K562 (cell line): ENCODE results near the gene CELSR1. TPM values are rescaled to one million over a fixed set of nuclear protein-coding genes. Genes with fewer than 3 reads are reported as not detected.

Experiments
- ATAC-seq: fragments of 200-7000 bp; cut with Tn5 transposase; 3 replicates; pipeline ENCODE4 v1.9.1; 2020; ENCODE audit warnings: moderate library complexity
- BruUV-seq: library from RNA; stranded (reverse); fragments of 400-500 nt; replicated peaks from 2 replicates; lab custom pipeline; 2021; lab: Mats Ljungman, UMichigan
- CTCF ChIA-PET: fragments of 300-600 bp; formaldehyde crosslinking; extraction: SDS; loops from one replicate; lab custom pipeline; 2021; ENCODE audit warnings: low intra/inter-chr PET ratio; lab: Yijun Ruan, JAX
- POLR2A ChIA-PET: fragments of 300-600, 350-650 bp; sonication (Branson Sonifier 250); formaldehyde crosslinking; extraction: SDS; loops from one replicate; lab custom pipeline; 2021; ENCODE audit warnings: antibody characterized with exemption, inconsistent platforms; lab: Yijun Ruan, JAX
- DNase-seq, 4 experiments: peaks; one replicate each; pipeline versions ENCODE4 v3.0.0 to v3.0.0-alpha.2; 2011 to 2018; ENCODE audit warnings: low spot score in 3 of 4, mixed read lengths in 3 of 4; ENCODE audit errors: extremely low read depth in 1 of 4
- FAIRE-seq: peaks from 2 replicates; lab custom pipeline; 2011; peaks lifted over from hg19 to GRCh38; lab: Jason Lieb, UNC
- H2AFZ ChIP-seq: 2 replicates; pipeline ENCODE4 v1.6.0; 2011; ENCODE audit warnings: low read depth, low read length, control low read depth, inconsistent platforms
- H3K27ac ChIP-seq: fragments of 200-600 bp; 3 replicates; pipeline ENCODE4 v1.8.0; 2011; ENCODE audit warnings: low read depth, mild to moderate bottlenecking, control low read depth, inconsistent platforms, low read length, moderate library complexity, mixed read lengths; ENCODE audit errors: extremely low read depth
- H3K27me3 ChIP-seq, 2 experiments: fragments of 300-600 bp in 1 of 2; 2 replicates in 1 of 2; 3 replicates in 1 of 2; pipeline versions ENCODE4 v1.6.0 to v1.8.0; 2011; ENCODE audit warnings: inconsistent platforms in 2 of 2, low read length in 2 of 2, mild to moderate bottlenecking in 1 of 2, mixed read lengths in 1 of 2, moderate library complexity in 1 of 2; ENCODE audit not compliant: control insufficient read depth in 2 of 2, insufficient read depth in 2 of 2
- H3K36me3 ChIP-seq: fragments of 300-600 bp; 3 replicates; pipeline ENCODE4 v1.8.0; 2011; ENCODE audit warnings: mild to moderate bottlenecking, low read length, inconsistent platforms; ENCODE audit not compliant: control insufficient read depth, insufficient read depth
- H3K4me1 ChIP-seq, 2 experiments: fragments of 200-600 bp in 1 of 2; replicated peaks in 1 of 2; 2 replicates in 1 of 2; 3 replicates in 1 of 2; pipeline versions ENCODE4 v1.5.1 to v1.8.0; 2011; ENCODE audit warnings: inconsistent platforms in 2 of 2, low read length in 2 of 2, mild to moderate bottlenecking in 1 of 2, mixed read lengths in 1 of 2, moderate library complexity in 1 of 2; ENCODE audit not compliant: control insufficient read depth in 2 of 2, insufficient read depth in 2 of 2
- H3K4me2 ChIP-seq: 2 replicates; pipeline ENCODE4 v1.6.1; 2011; ENCODE audit warnings: low read length, control low read depth, inconsistent platforms, mixed read lengths; ENCODE audit not compliant: insufficient read depth
- H3K4me3 ChIP-seq: fragments of 200-600 bp; sonication (generic), shearing (Covaris generic); 2 replicates; pipeline ENCODE4 v1.5.1; 2016; ENCODE audit warnings: control low read depth, inconsistent platforms
- H3K79me2 ChIP-seq: fragments of 200-600 bp; 3 replicates; pipeline ENCODE4 v1.8.0; 2011; ENCODE audit warnings: low read length, inconsistent platforms; ENCODE audit not compliant: control insufficient read depth, insufficient read depth
- H3K9ac ChIP-seq, 2 experiments: 2 replicates each; pipeline versions ENCODE4 v1.6.0 to v1.6.1; 2011; ENCODE audit warnings: low read depth in 2 of 2, low read length in 2 of 2, control low read depth in 1 of 2, inconsistent platforms in 1 of 2, mild to moderate bottlenecking in 1 of 2, mixed read lengths in 1 of 2; ENCODE audit not compliant: insufficient read depth in 1 of 2
- H3K9me1 ChIP-seq: one replicate; pipeline ENCODE4 v1.6.0; 2011; ENCODE audit warnings: inconsistent platforms, mild to moderate bottlenecking, low read length, moderate library complexity; ENCODE audit not compliant: control insufficient read depth, insufficient read depth
- H3K9me3 ChIP-seq: replicated peaks from 2 replicates; pipeline ENCODE4 v1.5.1; 2011; ENCODE audit warnings: low read depth, low read length, inconsistent platforms; ENCODE audit not compliant: control insufficient read depth, insufficient read depth
- H4K20me1 ChIP-seq: replicated peaks from 2 replicates; pipeline ENCODE4 v1.6.1; 2011; ENCODE audit warnings: low read length, inconsistent platforms, mixed read lengths; ENCODE audit not compliant: control insufficient read depth, insufficient read depth
- FOXK2 ChIP-seq, 2 experiments: fragments of 450-650 bp; IDR thresholded peaks in 1 of 2; conservative IDR thresholded peaks in 1 of 2; 2 replicates each; pipeline ENCODE4 v1.6.1; 2016; ENCODE audit warnings: low read depth in 2 of 2, mild to moderate bottlenecking in 1 of 2
- HNRNPLL ChIP-seq: fragments of 200-400 bp; formaldehyde crosslinking; IDR thresholded peaks from 2 replicates; pipeline ENCODE4 v1.6.1; 2017; ENCODE audit warnings: low read length, low read depth, mild to moderate bottlenecking; ENCODE audit not compliant: poor library complexity, severe bottlenecking
- MBD2 ChIP-seq: sonication (generic); IDR thresholded peaks from 2 replicates; pipeline ENCODE4 v1.6.1; 2016; ENCODE audit warnings: low read depth, borderline replicate concordance
- MIER1 ChIP-seq: fragments of 450-650 bp; IDR thresholded peaks from 2 replicates; pipeline ENCODE4 v1.6.1; 2016; ENCODE audit warnings: antibody characterized with exemption, mild to moderate bottlenecking, low read depth
- NR4A1 ChIP-seq, 2 experiments: fragments of 250-450 bp in 1 of 2; fragments of 450-650 bp in 1 of 2; sonication (Bioruptor Pico) in 1 of 2; IDR thresholded peaks; 2 replicates each; pipeline versions ENCODE4 v1.4.0 to v1.6.1; 2016 to 2020; ENCODE audit warnings: mild to moderate bottlenecking in 2 of 2, missing compliant biosample characterization in 1 of 2, missing genetic modification characterization in 1 of 2, moderate library complexity in 1 of 2
- POLR3G ChIP-seq: IDR thresholded peaks from 2 replicates; pipeline ENCODE4 v1.6.1; 2011; ENCODE audit not compliant: insufficient read length, insufficient replicate concordance; ENCODE audit errors: extremely low read depth
- PTTG1 ChIP-seq: fragments of 450-650 bp; IDR thresholded peaks from 2 replicates; pipeline ENCODE4 v1.6.1; 2016; ENCODE audit warnings: low read depth, mild to moderate bottlenecking, missing genetic modification characterization, missing compliant biosample characterization
- TAF15 ChIP-seq: fragments of 200-400 bp; formaldehyde crosslinking; IDR thresholded peaks from 2 replicates; pipeline ENCODE4 v1.6.1; 2017; ENCODE audit warnings: mild to moderate bottlenecking, low read depth, low read length, moderate library complexity
- TEAD1 ChIP-seq, 2 experiments: fragments of 450-650 bp in 1 of 2; sonication (generic) in 1 of 2; formaldehyde crosslinking; IDR thresholded peaks; 2 replicates each; pipeline versions ENCODE4 v1.4.0 to v1.8.0; 2020 to 2022; ENCODE audit warnings: mild to moderate bottlenecking in 2 of 2, missing genetic modification reagents in 1 of 2
- ZNF12 ChIP-seq: sonication (generic); formaldehyde crosslinking; IDR thresholded peaks from 2 replicates; pipeline ENCODE4 v1.4.0; 2020; ENCODE audit warnings: mild to moderate bottlenecking, missing genetic modification reagents
- WGBS: fragments of 100-300 bp; shearing (Covaris generic); methylation state at CpG from one replicate; pipeline ENCODE4 v1.1.6; 2016; ENCODE audit warnings: low coverage, mixed read lengths; ENCODE audit not compliant: insufficient coverage; ENCODE audit errors: missing lambda C conversion rate; 5-methylcytosine and 5-hydroxymethylcytosine counted together
- in situ Hi-C: fragments of 300-500 bp; cut with MboI; formaldehyde crosslinking; loops from 4 replicates; pipeline ENCODE4 v1.15.0; 2018; ENCODE audit warnings: inconsistent platforms, mixed read lengths
- intact Hi-C: fragments of 100-400 bp; cut with micrococcal nuclease; formaldehyde crosslinking; loops from 2 replicates; pipeline ENCODE4 v1.14.2; 2022
- polyA plus RNA-seq, 8 experiments: library from polyadenylated mRNA; depleted of rRNA in 4 of 8; stranded (reverse) in 5 of 8; unstranded in 3 of 8; fragments of >200 nt; fragmentation: Nextera tagmentation in 2 of 8; fragmentation: Illumina TruSeq in 1 of 8; extraction: Ambion mirVana in 2 of 8; extraction: Trizol in 1 of 8; gene quantifications; 2 replicates each; pipeline versions ENCODE4 v1.2.1 to v1.2.3, GENCODE V29; 2011 to 2014; ENCODE audit warnings: inconsistent platforms in 1 of 8, missing spikeins in 1 of 8
- total RNA-seq, 7 experiments: library from RNA; depleted of rRNA in 6 of 7; stranded (reverse); fragments of >200 nt in 6 of 7; fragmentation: Illumina TruSeq in 2 of 7; extraction: Trizol in 2 of 7; gene quantifications; 2 replicates each; pipeline versions ENCODE4 v1.2.1 to v1.2.3, GENCODE V29; 2011 to 2021; ENCODE audit warnings: low replicate concordance in 1 of 7
- TF ChIP-seq, protein P1 (sequence below): fragments of 250-450 bp; sonication (Bioruptor Pico); IDR thresholded peaks from 2 replicates; pipeline ENCODE4 v1.5.0; 2022; ENCODE audit warnings: mild to moderate bottlenecking
- TF ChIP-seq, protein P2 (sequence below): fragments of 250-450 bp; sonication (Bioruptor Pico); IDR thresholded peaks from 2 replicates; pipeline ENCODE4 v1.4.0; 2020; ENCODE audit warnings: mild to moderate bottlenecking, moderate library complexity
- TF ChIP-seq, protein P3 (sequence below): fragments of 450-650 bp; IDR thresholded peaks from 2 replicates; pipeline ENCODE4 v1.6.1; 2016

The CELSR1 gene
- total and polyA plus RNA-seq, 9 of the 15 experiments (the other 6 are each of a cell fraction or from before 2014, with no cell fraction given) = under 0.01 to 0.09 TPM; not detected in 7

DNA sequence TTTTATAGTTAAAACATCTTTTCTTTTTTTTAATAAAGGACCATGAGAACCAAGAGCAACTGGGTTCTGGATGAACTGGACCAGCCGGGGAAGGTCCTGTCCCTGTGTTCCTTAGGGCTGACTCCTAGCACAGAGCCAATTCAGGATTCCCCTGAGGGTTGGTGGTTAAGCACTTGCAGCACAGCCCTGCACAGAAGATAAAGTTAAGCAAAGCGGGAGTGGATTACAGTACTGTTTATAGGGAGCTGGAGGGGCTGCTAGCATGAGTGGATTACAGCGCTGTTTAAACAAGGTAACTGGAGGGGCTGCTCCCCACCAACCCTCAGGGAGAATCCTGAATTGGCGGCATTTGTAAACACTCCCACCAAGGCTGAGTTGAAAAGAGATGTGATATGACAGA lies 90.6 kb downstream of the CELSR1 start (continued):
- TF ChIP-seq, protein P1, sequence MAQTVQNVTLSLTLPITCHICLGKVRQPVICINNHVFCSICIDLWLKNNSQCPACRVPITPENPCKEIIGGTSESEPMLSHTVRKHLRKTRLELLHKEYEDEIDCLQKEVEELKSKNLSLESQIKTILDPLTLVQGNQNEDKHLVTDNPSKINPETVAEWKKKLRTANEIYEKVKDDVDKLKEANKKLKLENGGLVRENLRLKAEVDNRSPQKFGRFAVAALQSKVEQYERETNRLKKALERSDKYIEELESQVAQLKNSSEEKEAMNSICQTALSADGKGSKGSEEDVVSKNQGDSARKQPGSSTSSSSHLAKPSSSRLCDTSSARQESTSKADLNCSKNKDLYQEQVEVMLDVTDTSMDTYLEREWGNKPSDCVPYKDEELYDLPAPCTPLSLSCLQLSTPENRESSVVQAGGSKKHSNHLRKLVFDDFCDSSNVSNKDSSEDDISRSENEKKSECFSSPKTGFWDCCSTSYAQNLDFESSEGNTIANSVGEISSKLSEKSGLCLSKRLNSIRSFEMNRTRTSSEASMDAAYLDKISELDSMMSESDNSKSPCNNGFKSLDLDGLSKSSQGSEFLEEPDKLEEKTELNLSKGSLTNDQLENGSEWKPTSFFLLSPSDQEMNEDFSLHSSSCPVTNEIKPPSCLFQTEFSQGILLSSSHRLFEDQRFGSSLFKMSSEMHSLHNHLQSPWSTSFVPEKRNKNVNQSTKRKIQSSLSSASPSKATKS (CRISPR knock-in tag) = no peak
- TF ChIP-seq TAF15 = no peak
- no peak for TF ChIP-seq POLR3G

DNA sequence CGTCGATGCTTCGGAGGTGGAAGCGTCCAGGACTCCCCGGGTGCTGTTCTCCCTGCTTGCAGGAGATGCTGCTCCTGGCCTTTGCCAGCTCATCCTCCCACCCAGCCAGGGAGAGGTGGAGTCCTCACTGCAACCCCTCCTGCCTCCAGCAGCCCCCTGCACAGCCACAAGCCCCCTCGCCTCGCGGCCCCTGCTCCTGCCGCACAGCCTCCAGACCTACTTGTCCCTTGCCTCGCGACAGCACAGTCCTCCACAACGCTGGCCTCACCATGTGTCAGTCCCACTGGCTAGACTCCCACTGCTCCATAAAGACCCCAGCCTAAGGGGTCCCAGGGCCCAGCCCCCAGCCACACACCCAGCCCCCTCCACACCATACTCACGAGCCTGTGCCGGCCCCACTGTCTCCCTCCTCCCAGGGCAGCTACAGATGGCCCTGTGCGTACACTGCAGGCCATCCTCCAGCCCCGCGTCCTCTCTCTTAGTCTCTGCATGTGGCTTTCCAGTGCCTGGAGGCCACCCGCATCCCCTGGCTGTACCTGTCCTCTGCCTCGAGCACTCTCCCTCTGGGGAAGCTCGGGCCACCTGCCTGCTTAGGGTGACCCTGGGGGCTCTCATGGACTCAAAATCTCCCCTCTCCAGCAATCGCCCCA lies 91.5 kb downstream of the CELSR1 start:
- Histone ChIP-seq H3K4me2 (no peak overlapping the region), H3K4me3 (no peak overlapping the region), H3K27ac (no peak overlapping the region), H3K9ac (no peak overlapping the region), H3K9me3 (no peaks in the 10 kb centered on the region), H3K9me1 (no peaks in the 10 kb centered on the region), H3K79me2 (no peaks in the 10 kb centered on the region), H2AFZ (no peak overlapping the region), H3K36me3 (no peaks in the 10 kb centered on the region), H4K20me1 (peaks cover 10% of the 10 kb centered on the region; the same call in 1 of the 2 replicates), H3K4me1 (peaks cover 0 to 4% of the 10 kb centered on the region in 2 experiments; a peak in 1 of 5 replicates), H3K27me3 (peaks cover 14 to 55% of the 10 kb centered on the region in 2 experiments; a peak in 3 of 5 replicates)
- POLR2A ChIA-PET = interaction anchor here (0.6 kb wide), 1 partner anchor 138 kb away, joined by 3 read pairs; no protein-coding TSS in a partner anchor
- no TSS peak for BruUV-seq
- WGBS = 5% methylated on average over 18 of the region's 21 CpGs
- DNase-seq (no peak), FAIRE-seq (no peak), ATAC-seq (no peak)
- CTCF ChIA-PET = no interaction called here
- in situ Hi-C loops (no loop called here), intact Hi-C loops (no loop called here)
- TF ChIP-seq ZNF12 (CRISPR knock-in tag) = no peak
- TF ChIP-seq FOXK2 (conservative IDR thresholded peaks at IDR 0.05 in 1 of 2, IDR thresholded peaks at IDR 0.05 in 1 of 2; ENCODE audit: low read depth in 2 of 2) = no peak
- TF ChIP-seq, protein P2, sequence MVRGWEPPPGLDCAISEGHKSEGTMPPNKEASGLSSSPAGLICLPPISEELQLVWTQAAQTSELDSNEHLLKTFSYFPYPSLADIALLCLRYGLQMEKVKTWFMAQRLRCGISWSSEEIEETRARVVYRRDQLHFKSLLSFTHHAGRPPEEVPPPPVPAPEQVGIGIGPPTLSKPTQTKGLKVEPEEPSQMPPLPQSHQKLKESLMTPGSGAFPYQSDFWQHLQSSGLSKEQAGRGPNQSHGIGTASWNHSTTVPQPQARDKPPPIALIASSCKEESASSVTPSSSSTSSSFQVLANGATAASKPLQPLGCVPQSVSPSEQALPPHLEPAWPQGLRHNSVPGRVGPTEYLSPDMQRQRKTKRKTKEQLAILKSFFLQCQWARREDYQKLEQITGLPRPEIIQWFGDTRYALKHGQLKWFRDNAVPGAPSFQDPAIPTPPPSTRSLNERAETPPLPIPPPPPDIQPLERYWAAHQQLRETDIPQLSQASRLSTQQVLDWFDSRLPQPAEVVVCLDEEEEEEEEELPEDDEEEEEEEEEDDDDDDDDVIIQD = no peak
- TF ChIP-seq MBD2 = no peak
- no peak for TF ChIP-seq HNRNPLL
- no peak for TF ChIP-seq TEAD1 (CRISPR knock-in tag; IDR thresholded peaks at IDR 0.05)
- no peak for TF ChIP-seq PTTG1 (tag)
- TF ChIP-seq, protein P3, sequence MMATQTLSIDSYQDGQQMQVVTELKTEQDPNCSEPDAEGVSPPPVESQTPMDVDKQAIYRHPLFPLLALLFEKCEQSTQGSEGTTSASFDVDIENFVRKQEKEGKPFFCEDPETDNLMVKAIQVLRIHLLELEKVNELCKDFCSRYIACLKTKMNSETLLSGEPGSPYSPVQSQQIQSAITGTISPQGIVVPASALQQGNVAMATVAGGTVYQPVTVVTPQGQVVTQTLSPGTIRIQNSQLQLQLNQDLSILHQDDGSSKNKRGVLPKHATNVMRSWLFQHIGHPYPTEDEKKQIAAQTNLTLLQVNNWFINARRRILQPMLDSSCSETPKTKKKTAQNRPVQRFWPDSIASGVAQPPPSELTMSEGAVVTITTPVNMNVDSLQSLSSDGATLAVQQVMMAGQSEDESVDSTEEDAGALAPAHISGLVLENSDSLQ = no peak
- no peak for TF ChIP-seq NR4A1 (CRISPR knock-in tag; IDR thresholded peaks at IDR 0.05)
- no peak for TF ChIP-seq NR4A1 (tag; IDR thresholded peaks at IDR 0.05)
- TF ChIP-seq MIER1 = no peak
